Activated CD4-positive, alpha-beta T cell treated with anti-CD3 and anti-CD28 coated beads for 1 hour (primary cell): ENCODE data around the gene SNPH.

Source experiments
- DNase-seq: peaks from one replicate; pipeline ENCODE4 v3.0.0-alpha.2; 2020

SNPH gene

DNA sequence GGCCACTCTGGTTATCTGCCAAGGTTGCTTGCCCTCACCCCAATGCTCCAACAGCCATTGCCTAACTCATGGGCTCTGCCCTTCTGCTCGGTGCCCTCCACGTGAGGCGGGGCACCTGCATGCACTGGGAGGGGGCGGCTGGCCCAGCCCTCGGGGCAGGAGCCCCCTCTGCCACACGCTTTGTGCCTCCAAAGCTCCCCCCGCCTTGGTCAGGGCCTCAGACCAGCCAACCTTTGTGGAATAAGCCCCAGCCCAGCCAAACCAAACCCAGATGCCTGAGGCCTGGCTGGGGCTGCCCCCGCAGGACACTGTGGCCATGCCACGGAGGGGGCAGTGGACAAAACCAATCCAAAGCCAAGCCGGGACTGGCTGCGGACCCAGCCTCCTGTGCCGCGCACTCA is 41.5 kb downstream of the SNPH start:
- DNase-seq: no peak

DNA sequence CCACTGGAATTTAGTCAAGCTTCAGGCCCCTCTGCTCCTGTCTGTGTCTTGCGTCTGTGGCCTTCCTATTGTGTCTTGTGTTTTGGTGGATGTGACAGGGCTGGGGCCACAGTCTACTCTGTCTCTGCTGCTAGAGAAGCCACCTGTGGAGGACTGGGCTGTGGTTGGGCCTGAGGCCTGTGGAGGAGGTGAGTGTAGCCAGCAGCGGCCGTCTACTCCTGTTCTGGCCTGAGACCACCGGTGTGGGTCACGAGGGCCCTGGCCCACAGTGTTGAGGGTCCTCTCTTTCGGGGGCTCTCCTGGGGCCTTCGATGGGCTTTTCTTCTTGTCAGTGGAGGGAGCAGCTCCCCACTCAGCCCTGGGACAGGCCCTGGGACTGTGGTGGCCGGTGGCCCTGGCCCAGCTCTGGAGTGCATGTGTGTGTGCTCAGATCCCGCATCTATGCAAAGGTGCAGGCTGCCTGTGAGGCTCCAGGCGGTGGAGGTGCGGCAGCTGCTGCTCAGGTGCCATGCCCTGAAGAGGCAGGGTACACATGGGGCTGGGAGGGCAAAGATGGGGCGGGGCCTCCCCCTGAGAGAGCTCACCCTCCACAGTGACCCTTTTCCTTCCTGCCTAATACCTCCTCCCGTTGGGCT is 42.1 kb downstream of the SNPH start:
- no peak for DNase-seq

DNA sequence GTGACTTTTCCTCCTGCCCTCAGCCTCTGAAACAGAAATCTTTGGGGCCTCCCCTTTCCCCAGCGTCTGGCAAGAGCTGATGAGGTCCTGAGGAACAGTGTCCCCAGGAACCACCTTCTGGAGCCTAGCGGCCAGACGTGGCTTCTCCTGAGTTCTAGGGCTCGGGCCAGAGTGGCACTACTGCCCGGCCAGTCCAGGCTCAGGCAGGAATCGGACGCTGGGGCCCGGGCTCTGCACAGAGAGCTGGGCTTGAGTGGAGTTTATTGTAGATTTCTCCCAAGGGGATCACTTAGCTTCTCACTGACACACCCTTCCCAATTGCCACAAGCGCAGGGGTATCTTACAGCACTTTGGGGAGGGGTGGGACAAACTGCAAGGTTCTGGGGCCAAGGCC is 42.6 kb downstream of the SNPH start:
- no peak for DNase-seq

DNA sequence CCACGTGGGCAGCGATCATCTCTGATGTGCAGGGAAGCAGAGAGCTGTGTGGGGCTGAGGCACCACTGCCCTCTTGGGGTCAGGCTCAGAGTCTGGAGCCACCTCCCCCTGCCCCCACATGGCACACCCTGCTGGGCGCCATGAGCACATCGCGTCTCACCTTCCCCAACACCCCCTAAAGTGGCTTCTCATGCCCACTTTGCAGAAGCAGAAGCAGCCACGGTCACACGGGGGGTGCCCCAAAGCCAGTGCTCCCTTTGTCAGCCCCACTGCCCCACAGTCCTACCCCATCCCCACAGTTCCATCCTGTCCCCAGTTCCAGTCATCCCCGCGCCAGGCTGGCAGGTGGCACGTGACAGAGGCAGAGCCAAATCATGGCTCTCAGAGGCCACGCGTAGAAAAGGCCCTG is 43.3 kb downstream of the SNPH start:
- no peak for DNase-seq

DNA sequence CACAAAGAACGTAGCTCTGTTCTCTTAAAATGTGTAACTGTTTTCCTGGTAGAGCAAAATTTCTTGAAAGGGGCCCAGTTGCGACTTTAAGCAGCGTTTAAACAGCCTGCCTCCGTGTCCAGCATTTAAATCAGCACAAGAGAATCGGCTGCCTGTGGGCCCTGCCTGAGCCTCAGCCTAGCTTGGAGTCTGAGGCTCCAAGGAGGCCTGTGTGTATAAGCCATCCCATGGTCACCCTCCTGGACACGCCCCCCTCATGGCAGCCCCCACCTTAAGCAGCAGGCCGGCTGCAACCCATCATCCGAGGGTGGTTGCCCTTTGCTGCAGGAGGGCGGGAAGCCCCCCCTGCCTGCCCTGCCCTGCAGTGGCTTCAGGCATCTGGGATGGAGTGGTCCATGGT is 44.0 kb downstream of the SNPH start:
- DNase-seq: no peak

DNA sequence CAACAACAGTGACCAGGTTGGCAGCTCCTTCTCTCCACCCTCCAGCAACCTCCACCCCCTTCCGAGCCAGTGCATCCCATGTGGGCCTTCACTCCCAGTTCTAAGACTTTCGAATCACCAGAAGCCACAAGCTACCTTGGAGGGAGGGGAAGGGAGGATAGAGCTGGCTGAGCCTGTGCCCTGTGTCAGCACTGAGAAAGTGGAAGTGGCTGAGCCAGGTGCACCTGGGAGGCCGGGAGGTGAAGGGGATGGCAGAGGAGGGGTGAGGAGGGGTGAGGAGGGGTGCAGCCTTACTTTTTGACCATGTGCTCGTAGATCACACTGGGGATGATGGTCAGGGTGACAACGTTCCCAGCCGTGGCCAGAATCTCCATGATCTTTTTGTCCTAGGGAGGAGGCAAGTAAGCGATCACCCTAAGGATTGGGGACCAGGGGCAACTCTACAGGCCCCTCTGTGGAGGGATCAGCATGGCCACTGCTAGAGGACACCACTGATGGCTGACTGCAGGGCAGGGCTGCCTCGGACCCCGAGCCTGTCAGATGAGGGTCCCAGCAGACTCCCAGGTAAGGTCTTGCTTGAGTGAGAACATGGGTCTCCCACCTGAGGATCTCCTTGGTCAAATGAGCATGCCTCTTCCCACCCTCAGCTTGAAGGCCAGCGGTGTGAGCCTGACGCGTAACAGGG is 44.6 kb downstream of the SNPH start:
- no peak for DNase-seq

DNA sequence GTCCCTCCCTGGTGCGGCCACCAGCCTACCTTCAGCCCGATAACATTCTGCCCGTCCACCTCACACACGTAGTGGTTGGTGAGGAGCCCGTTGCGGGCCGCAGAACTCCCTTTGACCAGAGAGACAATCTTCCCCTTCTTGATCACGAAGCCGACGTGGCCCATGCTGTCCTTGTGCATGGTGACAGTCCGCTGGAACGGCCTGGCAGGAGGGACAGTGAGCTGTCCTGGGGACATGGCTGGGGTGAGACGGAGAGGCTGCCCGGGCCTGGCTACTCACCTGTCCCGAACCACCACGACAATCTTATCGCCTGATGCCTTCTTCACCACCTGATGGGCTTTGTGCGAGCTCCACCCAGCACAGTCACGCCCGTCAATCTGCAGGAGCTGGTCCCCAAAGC is 46.2 kb downstream of the SNPH start:
- DNase-seq: no peak

DNA sequence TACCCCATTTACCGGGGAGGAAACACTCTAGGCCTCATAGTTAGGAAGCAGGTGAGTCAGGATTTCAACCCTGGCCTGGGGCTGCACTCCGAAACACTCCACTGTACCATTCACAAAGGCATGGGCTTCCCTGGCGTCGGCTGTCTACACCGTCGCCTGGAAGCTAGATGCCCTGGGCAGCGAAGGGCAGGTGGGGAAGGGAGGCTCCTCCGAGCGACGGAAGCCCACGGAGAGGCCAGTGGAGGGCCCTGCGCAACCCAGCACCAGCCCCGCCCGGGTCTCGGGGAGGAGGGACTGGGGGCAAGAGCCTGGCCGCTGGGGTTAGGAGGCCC is 46.8 kb downstream of the SNPH start:
- no peak for DNase-seq

DNA sequence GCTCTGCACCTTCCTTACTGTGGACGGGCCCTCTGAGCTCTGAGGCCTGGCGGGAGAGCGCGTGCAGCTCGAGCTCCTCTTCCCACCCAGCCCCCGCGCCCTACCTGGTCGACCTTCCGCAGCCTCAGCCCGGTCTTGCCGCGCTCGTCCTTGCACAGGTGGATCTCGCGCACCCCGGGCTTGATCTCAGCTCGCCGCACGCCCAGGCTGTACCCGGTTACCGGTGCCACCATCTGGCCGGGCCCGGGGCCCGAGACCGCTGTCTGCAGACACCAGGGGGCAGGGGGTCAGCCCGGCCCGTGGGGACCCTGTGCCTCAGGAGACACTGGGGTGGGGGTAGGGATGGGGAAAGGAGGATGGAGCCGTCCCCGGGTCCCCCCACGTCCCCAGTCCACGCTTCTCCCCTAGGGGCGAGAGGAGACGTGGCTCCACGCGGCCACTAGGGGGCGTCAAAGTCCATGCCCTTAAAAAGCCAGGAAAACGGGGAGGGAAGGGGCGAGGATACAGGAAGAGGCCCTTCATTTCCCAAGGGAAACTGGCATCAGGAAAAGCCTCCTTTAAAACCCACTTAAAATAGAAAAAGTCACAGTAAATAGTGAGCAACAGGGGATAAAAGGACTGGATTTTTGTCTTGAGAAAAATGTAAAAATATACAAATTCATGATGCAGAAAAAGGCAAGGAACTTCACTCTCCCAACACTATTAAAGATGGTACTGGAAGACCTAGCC is 47.3 kb downstream of the SNPH start:
- peak; percentile 48 for DNase-seq

DNA sequence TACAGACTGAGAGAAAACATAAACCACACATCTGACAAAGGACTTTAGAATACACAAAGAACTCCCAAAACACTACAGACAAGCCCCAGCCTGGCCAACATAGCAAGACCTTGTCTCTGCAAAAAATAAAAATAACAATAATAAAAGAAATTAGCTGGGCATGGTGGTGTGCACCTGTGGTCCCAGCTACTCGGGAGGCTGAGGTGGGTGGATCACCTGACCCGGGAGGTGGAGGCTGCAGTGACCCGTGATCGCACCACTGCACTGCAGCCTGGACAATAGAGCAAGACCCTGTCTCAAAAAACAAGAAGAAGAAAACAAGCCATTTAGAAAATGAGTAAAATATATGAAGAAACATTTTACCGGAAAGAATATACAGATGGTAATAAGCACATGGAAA is 49.7 kb downstream of the SNPH start:
- no peak for DNase-seq

DNA sequence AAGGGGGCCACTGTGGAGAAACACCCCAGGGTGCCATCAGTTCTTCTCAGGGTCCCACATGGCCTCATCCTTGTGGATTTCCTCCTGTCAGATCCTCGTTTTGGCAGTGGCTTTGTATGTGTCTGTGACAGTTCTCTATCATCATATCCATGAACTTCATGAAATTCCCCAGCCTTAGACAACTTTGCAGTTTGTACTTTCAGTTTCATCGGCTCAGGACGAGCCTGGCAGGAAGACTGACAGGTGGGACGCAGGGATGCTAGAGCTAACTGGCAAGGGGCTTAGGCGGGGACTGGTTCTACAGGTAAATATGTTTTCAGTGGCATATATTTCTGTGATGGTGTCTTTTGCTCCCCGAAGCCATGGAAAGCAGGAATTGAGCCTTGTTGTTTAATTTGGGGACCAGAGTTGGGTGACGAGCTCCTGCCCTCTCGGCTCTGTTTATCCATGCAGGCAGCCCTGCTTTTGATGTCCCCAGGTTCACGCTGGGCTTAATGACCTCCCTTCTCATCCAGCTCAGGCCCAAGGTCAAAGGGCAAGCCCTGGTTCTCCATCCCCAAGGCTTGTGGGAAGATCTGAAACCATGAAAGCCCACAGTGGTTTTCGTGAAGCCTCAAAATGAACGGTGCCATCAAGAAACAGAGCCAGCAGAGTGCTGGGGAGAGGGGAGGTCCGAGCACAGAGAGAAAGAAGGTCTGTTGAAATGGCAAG is 51.6 kb downstream of the SNPH start:
- no peak for DNase-seq

DNA sequence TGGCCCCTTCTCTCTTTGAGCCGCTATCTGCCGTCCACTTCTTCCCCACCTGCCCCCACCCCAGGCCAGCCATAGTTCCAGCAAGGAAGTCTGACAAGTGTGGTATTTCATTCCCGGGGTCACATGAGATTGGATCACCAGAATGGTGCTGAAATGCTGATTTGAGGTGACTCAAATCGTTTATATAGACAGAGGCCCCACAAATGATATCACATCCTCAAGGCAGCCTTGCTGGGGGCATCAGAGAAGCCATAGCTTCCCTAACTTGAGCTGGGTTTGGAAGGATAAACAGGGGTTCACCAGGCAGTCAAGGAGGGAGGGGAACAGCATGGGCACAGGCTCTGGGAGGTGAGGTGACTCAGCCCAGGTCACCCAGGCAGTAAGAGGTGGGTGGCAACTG is 53.0 kb downstream of the SNPH start:
- DNase-seq: no peak

DNA sequence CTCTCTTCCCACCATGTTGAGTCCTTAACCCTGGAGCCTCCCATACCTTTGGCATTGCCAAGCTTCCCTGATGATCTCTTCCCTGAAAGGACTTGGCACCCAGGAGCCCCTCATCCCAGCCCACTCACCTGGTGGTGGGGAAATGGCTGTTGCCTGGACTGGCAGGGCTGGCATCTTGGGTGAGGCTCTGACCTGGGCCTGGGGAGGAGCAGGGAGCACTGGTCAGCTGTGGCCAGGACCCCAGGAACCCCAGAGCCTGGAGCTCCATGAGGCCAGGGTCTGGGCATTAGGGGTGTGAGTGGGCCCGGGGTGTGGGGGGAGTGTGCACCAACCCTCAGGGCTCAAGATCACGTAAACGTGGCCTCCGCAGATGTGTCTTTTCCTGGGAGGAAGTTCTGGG is 53.4 kb downstream of the SNPH start:
- DNase-seq: no peak

DNA sequence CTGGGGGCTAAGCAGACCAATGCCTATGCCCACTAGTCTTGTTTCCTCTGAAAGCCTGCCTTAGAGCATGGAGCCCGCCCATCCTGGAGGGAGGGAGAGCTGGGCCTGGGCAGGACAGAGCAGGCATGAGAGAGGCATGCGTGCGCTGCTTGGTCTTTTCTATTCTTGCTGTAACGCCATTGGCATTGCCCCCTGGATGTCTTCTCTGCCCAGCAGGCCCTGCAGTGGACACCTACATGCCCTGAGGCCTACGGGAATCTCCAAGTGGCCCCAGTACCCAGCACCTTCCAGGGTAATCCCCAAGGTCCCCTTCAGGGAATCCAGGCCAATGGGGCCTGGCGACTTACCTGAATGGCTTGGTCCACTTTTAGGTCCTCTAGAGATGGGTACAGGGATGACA is 53.9 kb downstream of the SNPH start:
- DNase-seq: no peak

DNA sequence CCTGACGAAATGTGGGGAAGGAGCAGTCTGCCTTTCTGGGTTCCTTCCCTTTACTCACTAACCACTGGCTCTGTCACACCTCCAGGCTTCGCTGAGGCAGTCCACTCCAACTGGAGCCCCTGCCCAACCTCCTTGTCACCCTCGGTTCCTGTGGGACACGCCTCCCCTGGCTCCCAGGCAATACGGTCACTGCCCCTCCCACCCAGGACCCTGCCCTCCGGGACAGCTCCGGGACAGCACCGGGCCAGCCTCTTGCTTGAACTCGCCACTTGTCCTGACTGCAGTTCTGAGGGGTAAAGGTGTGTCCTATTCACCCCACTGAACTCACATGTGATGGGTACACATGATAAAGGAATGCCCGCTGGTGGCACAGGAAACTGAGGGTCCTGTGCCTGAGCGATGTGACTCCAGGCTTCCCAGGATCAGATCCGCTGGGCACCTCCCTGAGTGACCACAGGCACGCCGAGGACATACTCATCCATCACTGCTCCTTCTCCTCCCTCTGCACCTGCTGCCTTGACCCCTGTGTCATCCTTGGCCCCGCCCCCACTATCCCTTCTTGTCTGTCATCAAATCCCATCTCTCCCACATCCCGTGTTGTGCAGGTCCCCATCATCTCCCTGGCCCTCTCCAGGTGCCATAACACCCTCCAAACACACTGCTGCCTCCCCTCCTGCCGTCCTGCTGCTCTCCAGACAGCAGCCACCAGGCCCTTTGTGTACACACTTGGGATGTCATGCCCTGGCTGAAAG is 55.0 kb downstream of the SNPH start:
- DNase-seq: no peak

DNA sequence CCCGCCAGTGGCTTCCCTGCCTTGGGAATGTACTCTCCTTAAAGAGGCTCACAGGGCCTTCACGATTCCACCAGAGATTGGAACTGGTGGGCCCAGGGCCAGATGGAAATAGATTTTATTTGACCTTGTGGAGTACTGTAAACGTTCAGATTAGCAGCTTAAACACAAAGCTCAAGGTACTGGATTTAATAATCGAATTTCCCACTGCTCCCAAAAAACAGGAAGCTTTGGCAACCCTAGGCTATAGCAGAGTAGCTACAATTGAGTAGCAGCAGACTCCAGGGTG is 55.5 kb downstream of the SNPH start:
- no peak for DNase-seq

DNA sequence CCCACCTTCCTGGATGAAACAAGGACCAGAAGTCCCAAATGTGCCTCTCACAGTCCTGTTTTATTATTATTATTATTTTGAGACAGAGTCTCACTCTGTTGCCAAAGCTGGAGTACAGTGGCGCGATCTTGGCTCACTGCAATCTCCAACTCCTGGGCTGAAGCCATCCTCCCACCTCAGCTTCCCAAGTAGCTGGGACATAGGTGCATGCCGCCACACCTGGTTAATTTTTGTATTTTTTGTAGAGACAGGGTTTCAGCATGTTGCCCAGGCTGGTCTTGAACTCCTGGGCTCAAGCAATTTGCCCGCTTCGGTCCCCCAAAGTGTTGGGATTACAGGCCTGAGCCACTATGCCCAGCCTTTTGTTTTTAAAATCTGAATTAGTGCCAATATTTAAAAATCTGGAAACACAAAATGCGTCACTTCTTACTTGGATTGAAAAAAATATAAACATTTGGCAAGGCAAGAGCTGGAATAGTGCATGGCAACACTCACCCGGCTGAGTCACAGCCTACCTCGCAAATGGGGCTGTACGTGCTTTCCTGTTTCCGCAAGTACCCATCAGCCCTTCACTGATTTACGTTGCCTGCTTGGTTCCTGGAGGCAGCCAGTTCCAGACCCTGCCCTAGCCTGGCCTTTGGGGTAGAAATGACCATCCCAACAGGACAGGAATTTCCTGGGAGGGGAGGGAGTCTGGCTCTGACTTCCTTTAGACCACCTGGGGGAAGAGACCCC is 56.6 kb downstream of the SNPH start:
- no peak for DNase-seq

DNA sequence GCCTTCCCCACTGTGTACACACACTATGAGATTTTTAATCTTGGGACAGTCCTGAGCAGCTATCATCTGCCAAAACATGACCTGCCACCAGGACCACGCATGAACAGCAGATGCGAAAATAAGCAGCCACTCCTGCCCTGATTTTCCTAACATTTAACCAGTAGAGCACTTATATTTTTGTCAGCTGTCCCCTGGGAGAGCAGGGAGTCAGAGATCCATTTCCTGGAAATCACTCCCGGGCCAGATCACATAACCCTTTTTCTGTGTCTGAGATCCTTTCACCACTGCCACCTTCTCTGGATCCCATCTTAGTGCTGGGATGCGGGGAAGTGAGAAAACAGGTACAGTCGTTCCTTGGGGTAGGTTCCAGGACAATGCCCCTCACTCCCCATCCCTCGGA is 57.2 kb downstream of the SNPH start:
- DNase-seq: no peak

DNA sequence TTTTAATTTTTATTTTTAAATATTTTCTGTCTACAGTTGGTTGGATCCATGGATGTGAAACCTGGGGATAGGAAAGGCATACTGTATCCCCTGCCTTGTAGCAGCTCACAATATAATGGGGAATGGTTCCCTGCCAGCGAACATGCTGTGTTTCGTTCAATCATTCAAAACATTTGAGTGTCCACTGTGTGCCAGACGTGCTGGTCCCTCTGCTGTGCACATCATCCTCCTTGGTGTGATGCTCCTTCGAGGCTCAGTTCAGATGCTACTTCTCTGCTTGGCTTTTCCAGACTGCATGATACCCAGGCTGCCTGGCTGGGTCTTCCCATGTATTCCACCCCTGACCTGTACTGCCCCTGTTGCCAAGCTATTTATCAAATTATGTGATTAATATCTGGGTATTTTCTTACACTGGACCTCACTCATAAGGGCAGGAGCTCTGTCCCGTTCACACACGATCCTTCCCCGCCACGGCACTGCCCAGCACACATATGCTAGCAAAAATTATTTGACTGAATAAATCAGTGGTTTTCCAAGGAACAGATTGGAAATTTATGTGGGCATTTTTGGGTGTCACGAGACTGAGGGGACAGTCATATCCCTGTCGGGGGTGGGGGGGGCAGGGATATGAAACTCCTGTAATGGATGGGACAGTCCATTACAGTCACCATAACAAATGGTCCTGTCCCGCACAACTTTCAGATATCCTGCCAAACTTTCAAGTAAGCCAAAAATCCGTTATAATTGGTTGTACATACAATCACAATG is 57.9 kb downstream of the SNPH start:
- no peak for DNase-seq

DNA sequence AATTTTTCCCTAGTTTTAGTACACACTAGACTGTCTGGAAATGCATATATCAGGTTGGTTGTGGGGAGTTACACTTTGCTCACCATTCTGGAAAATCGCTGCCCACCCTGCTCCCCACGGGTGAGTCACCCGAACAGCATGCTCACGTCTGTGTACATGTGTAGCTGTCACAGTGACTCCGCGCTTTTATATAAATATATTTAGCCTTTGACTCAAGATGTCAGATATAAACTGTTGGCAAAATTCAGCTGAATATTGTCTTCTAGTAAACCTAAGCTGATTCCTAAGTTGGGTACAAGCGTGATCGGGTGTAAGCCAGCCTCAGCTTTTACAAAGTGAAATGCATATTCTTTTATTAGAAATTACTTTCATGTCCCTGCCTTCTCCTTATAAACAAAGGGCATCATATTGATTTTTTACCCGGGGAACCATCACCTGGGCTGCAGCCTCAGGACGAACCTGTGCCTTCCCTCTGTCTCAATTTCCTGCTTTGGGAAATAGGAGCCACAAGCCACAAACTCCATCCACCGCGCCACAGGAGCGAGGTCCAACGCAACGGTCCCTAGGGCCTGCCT is 58.6 kb downstream of the SNPH start:
- DNase-seq: no peak
